Measurements from ENCODE around the gene ACVR2A.
A peak's percentile ranks its signal among the peaks of the same experiment; 100 is the strongest.

Gene ACVR2A

GRCh38 chr2:147844697-147845410, at the start of gene ACVR2A:
TSS of gene ACVR2A (plus strand) at chr2:147845029. CDS start at chr2:147845153, 124 bp downstream.
- Histone ChIP-seq H3K4me3 (ENCODE audit: low read length) (peak within 1 kb of the TSS; percentile 89), H3K9me3 (ENCODE audit: insufficient read depth, low read depth, low read length) (no peaks in the 10 kb centered on the region), H3K9ac (ENCODE audit: low read depth, low read length) (peak within 1 kb of the TSS; percentile 85), H3K36me3 (ENCODE audit: insufficient read depth, low read depth, low read length) (no peaks in the 10 kb centered on the region), H3K27ac (ENCODE audit: low read length) (peak within 1 kb of the TSS; percentile 31), H3K4me1 (ENCODE audit: insufficient read depth, low read length) (peaks cover 7% of the 10 kb centered on the region; the same call in 1 of the 2 replicates), H3K27me3 (ENCODE audit: insufficient read depth, low read length) (no peaks in the 10 kb centered on the region)

- Histone ChIP-seq H3K36me3 (ENCODE audit: insufficient read depth, low read depth, low read length) (no peaks in the 10 kb centered on the region), H3K4me1 (ENCODE audit: insufficient read depth, low read length) (0 out of 2 replicates have a peak, but pooled peaks cover 2% of the 10 kb centered on the region), H3K4me3 (ENCODE audit: low read length) (no peak overlapping the region), H3K9me3 (ENCODE audit: insufficient read depth, low read depth, low read length) (no peaks in the 10 kb centered on the region), H3K27me3 (ENCODE audit: insufficient read depth, low read length) (no peaks in the 10 kb centered on the region), H3K27ac (ENCODE audit: low read length) (no peak overlapping the region), H3K9ac (ENCODE audit: low read depth, low read length) (no peak overlapping the region)
Measured at GRCh38 chr2:147800316-147800715, 44.5 kb upstream of the ACVR2A start.

- H3K9ac ChIP-seq (ENCODE audit: low read depth, low read length): no peak overlapping the region
- no peaks in the 10 kb centered on the region for H3K4me1 ChIP-seq (ENCODE audit: insufficient read depth, low read length)
- H3K27me3 ChIP-seq (ENCODE audit: insufficient read depth, low read length): no peaks in the 10 kb centered on the region
- H3K4me3 ChIP-seq (ENCODE audit: low read length): no peak overlapping the region
- no peak overlapping the region for H3K27ac ChIP-seq (ENCODE audit: low read length)
- H3K9me3 ChIP-seq (ENCODE audit: insufficient read depth, low read depth, low read length): no peaks in the 10 kb centered on the region
- no peaks in the 10 kb centered on the region for H3K36me3 ChIP-seq (ENCODE audit: insufficient read depth, low read depth, low read length)
Measured at GRCh38 chr2:147806846-147807245, 38.0 kb upstream of the ACVR2A start.

- no peaks in the 10 kb centered on the region for H3K27me3 ChIP-seq (ENCODE audit: insufficient read depth, low read length)
- no peak overlapping the region for H3K4me3 ChIP-seq (ENCODE audit: low read length)
Measured at GRCh38 chr2:147808520-147808919, 36.3 kb upstream of the ACVR2A start.

GRCh38 chr2:147810883-147811765, 33.7 kb upstream of the ACVR2A start:
- H3K27me3 ChIP-seq (ENCODE audit: insufficient read depth, low read length): no peaks in the 10 kb centered on the region
- H3K4me1 ChIP-seq (ENCODE audit: insufficient read depth, low read length): no peaks in the 10 kb centered on the region
- H3K27ac ChIP-seq (ENCODE audit: low read length): no peak overlapping the region
- no peaks in the 10 kb centered on the region for H3K36me3 ChIP-seq (ENCODE audit: insufficient read depth, low read depth, low read length)
- H3K9ac ChIP-seq (ENCODE audit: low read depth, low read length): no peak overlapping the region
- no peak overlapping the region for H3K4me3 ChIP-seq (ENCODE audit: low read length)
- H3K9me3 ChIP-seq (ENCODE audit: insufficient read depth, low read depth, low read length): no peaks in the 10 kb centered on the region

More at GRCh38 chr2:147808520-147808919, 36.3 kb upstream of the ACVR2A start:
- Histone ChIP-seq H3K4me1 (ENCODE audit: insufficient read depth, low read length) (no peaks in the 10 kb centered on the region), H3K36me3 (ENCODE audit: insufficient read depth, low read depth, low read length) (no peaks in the 10 kb centered on the region), H3K27ac (ENCODE audit: low read length) (no peak overlapping the region), H3K9me3 (ENCODE audit: insufficient read depth, low read depth, low read length) (no peaks in the 10 kb centered on the region), H3K9ac (ENCODE audit: low read depth, low read length) (no peak overlapping the region)

- Histone ChIP-seq H3K4me1 (ENCODE audit: insufficient read depth, low read length) (no peaks in the 10 kb centered on the region), H3K27ac (ENCODE audit: low read length) (no peak overlapping the region), H3K9ac (ENCODE audit: low read depth, low read length) (no peak overlapping the region), H3K36me3 (ENCODE audit: insufficient read depth, low read depth, low read length) (no peaks in the 10 kb centered on the region), H3K9me3 (ENCODE audit: insufficient read depth, low read depth, low read length) (no peaks in the 10 kb centered on the region), H3K4me3 (ENCODE audit: low read length) (no peak overlapping the region), H3K27me3 (ENCODE audit: insufficient read depth, low read length) (no peaks in the 10 kb centered on the region)
Measured at GRCh38 chr2:147818741-147819140, 26.1 kb upstream of the ACVR2A start.

- H3K36me3 ChIP-seq (ENCODE audit: insufficient read depth, low read depth, low read length): no peaks in the 10 kb centered on the region
- no peak overlapping the region for H3K27ac ChIP-seq (ENCODE audit: low read length)
- no peak overlapping the region for H3K9ac ChIP-seq (ENCODE audit: low read depth, low read length)
- no peaks in the 10 kb centered on the region for H3K27me3 ChIP-seq (ENCODE audit: insufficient read depth, low read length)
- no peaks in the 10 kb centered on the region for H3K4me1 ChIP-seq (ENCODE audit: insufficient read depth, low read length)
- no peaks in the 10 kb centered on the region for H3K9me3 ChIP-seq (ENCODE audit: insufficient read depth, low read depth, low read length)
- H3K4me3 ChIP-seq (ENCODE audit: low read length): no peak overlapping the region
Measured at GRCh38 chr2:147824620-147825019, 20.2 kb upstream of the ACVR2A start.

GRCh38 chr2:147826278-147827087, 18.3 kb upstream of the ACVR2A start:
- no peak overlapping the region for H3K27ac ChIP-seq (ENCODE audit: low read length)
- H3K27me3 ChIP-seq (ENCODE audit: insufficient read depth, low read length): no peaks in the 10 kb centered on the region
- no peak overlapping the region for H3K4me3 ChIP-seq (ENCODE audit: low read length)
- H3K9me3 ChIP-seq (ENCODE audit: insufficient read depth, low read depth, low read length): peaks cover 2% of the 10 kb centered on the region; the same call in 1 of the 2 replicates
- no peak overlapping the region for H3K9ac ChIP-seq (ENCODE audit: low read depth, low read length)
- no peaks in the 10 kb centered on the region for H3K4me1 ChIP-seq (ENCODE audit: insufficient read depth, low read length)
- H3K36me3 ChIP-seq (ENCODE audit: insufficient read depth, low read depth, low read length): no peaks in the 10 kb centered on the region

GRCh38 chr2:147827088-147827375, 17.8 kb upstream of the ACVR2A start:
- no peak overlapping the region for H3K4me3 ChIP-seq (ENCODE audit: low read length)
- no peaks in the 10 kb centered on the region for H3K27me3 ChIP-seq (ENCODE audit: insufficient read depth, low read length)
- no peak overlapping the region for H3K9ac ChIP-seq (ENCODE audit: low read depth, low read length)
- H3K9me3 ChIP-seq (ENCODE audit: insufficient read depth, low read depth, low read length): peaks cover 2% of the 10 kb centered on the region; the same call in 1 of the 2 replicates
- H3K36me3 ChIP-seq (ENCODE audit: insufficient read depth, low read depth, low read length): no peaks in the 10 kb centered on the region
- no peaks in the 10 kb centered on the region for H3K4me1 ChIP-seq (ENCODE audit: insufficient read depth, low read length)
- H3K27ac ChIP-seq (ENCODE audit: low read length): no peak overlapping the region

- Histone ChIP-seq H3K9me3 (ENCODE audit: insufficient read depth, low read depth, low read length) (peaks cover 2% of the 10 kb centered on the region; the same call in 1 of the 2 replicates), H3K36me3 (ENCODE audit: insufficient read depth, low read depth, low read length) (no peaks in the 10 kb centered on the region), H3K27me3 (ENCODE audit: insufficient read depth, low read length) (no peaks in the 10 kb centered on the region), H3K9ac (ENCODE audit: low read depth, low read length) (no peak overlapping the region), H3K4me1 (ENCODE audit: insufficient read depth, low read length) (no peaks in the 10 kb centered on the region), H3K27ac (ENCODE audit: low read length) (no peak overlapping the region), H3K4me3 (ENCODE audit: low read length) (no peak overlapping the region)
Measured at GRCh38 chr2:147829106-147829505, 15.7 kb upstream of the ACVR2A start.

- H3K27me3 ChIP-seq (ENCODE audit: insufficient read depth, low read length): no peaks in the 10 kb centered on the region
- H3K4me1 ChIP-seq (ENCODE audit: insufficient read depth, low read length): no peaks in the 10 kb centered on the region
- no peak overlapping the region for H3K9ac ChIP-seq (ENCODE audit: low read depth, low read length)
- H3K27ac ChIP-seq (ENCODE audit: low read length): no peak overlapping the region
- peaks cover under 1% of the 10 kb centered on the region; the same call in 1 of the 2 replicates for H3K9me3 ChIP-seq (ENCODE audit: insufficient read depth, low read depth, low read length)
- H3K4me3 ChIP-seq (ENCODE audit: low read length): no peak overlapping the region
- H3K36me3 ChIP-seq (ENCODE audit: insufficient read depth, low read depth, low read length): no peaks in the 10 kb centered on the region
Measured at GRCh38 chr2:147836099-147836498, 8.7 kb upstream of the ACVR2A start.
